Thyroid gland (tissue), 4 donors: Measurements from ENCODE around the gene TBC1D20. TPM values are rescaled to one million over a fixed set of nuclear protein-coding genes. Genes with fewer than 3 reads are reported as not detected.
"Not testable (repeated sequence)": the region's sequence is repeated elsewhere in the genome, so short reads cannot be mapped to it uniquely, and the experiment has no call there.

ENCODE experiments used
- DNase-seq, 2 donors: peaks; one replicate each; pipeline ENCODE4 v3.0.0-alpha.2; 2019
- H3K27ac ChIP-seq, 3 donors: fragments of 200-600 bp; sonication (generic); 1 replicate in 2 of 3; 2 replicates in 1 of 3; pipeline ENCODE4 v1.5.1; 2016 to 2019; ENCODE audit warnings: mild to moderate bottlenecking in 1 of 3, moderate library complexity in 1 of 3
- H3K27me3 ChIP-seq: fragments of 200-600 bp; sonication (generic); one replicate; pipeline ENCODE4 v1.5.1; 2019
- H3K36me3 ChIP-seq, 2 donors: fragments of 200-600 bp; sonication (generic); one replicate each; pipeline ENCODE4 v1.5.1; 2016 to 2019
- H3K4me1 ChIP-seq, 2 donors: fragments of 200-600 bp; sonication (generic); one replicate each; pipeline ENCODE4 v1.5.1; 2017 to 2019
- H3K4me3 ChIP-seq, 3 donors: fragments of 200-600 bp; sonication (generic); replicated peaks in 1 of 3; 1 replicate in 2 of 3; 2 replicates in 1 of 3; pipeline ENCODE4 v1.5.1; 2016; ENCODE audit warnings: mild to moderate bottlenecking in 1 of 3
- H3K9me3 ChIP-seq: fragments of 200-600 bp; sonication (generic); one replicate; pipeline ENCODE4 v1.5.1; 2017
- POLR2A ChIP-seq, 2 donors: fragments of 450-650 bp; IDR thresholded peaks; one replicate each; pipeline ENCODE4 v1.6.1; 2017; ENCODE audit warnings: antibody characterized with exemption in 2 of 2, mild to moderate bottlenecking in 2 of 2, moderate library complexity in 1 of 2
- WGBS, 2 donors: methylation state at CpG; one replicate each; pipeline ENCODE4 v1.1.5; 2017; 5-methylcytosine and 5-hydroxymethylcytosine counted together
- intact Hi-C: fragments of 100-400 bp; cut with DNase I; formaldehyde crosslinking; loops from one replicate; pipeline ENCODE4 v1.15.1; 2023
- total RNA-seq, 4 donors: library from RNA; depleted of rRNA; stranded (reverse); fragments of >200 nt; gene quantifications; one replicate each; pipeline ENCODE4 v1.2.3, GENCODE V29; 2016
- TF ChIP-seq, protein P1 (sequence below), 6 experiments: fragments of 200-600 bp in 3 of 6; fragments of 450-650 bp in 3 of 6; sonication (generic) in 3 of 6; IDR thresholded peaks; one replicate each; pipeline ENCODE4 v1.5.1; 2016 to 2019; ENCODE audit warnings: antibody characterized with exemption in 6 of 6, mild to moderate bottlenecking in 2 of 6, inconsistent platforms in 1 of 6, moderate library complexity in 1 of 6

Gene TBC1D20
- total RNA-seq, 4 donors from 2014 or later, result 34.1 to 40.5 (median 35.6) TPM

DNA sequence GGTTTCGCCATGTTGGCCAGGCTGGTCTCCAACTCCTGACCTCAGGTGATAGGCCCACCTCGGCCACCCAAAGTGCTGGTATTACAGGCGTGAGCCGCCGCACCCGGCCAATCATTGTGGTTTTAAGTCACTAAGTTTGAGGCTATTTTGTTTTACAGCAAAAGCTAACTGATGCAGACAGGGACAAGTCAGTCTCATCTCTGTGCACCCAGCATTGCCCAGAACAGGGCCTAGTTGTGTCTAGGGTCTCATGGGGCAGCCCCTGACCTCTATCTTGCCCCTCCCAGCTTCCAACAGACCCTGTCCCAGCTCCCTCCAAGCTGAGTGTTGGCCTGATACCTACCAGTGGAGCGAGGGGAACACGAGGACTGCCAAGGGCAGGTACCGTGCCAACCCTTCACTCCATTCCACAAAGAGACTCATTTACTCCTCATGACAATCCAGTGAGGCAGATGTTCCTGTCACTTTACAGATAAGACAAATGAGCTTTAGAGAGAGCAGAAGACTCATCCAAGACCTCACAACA is 63.1 kb downstream of the TBC1D20 start:
- Histone ChIP-seq H3K27me3 (no peaks in the 10 kb centered on the region), H3K36me3 (peaks cover 14 to 17% of the 10 kb centered on the region in 2 donors), H3K9me3 (no peaks in the 10 kb centered on the region), H3K27ac (no peak overlapping the region), H3K4me1 (no peaks in the 10 kb centered on the region), H3K4me3 (no peak overlapping the region)
- no peak for DNase-seq
- intact Hi-C loops, result no loop called here
- no peak for TF ChIP-seq POLR2A (IDR thresholded peaks at IDR 0.05)
- TF ChIP-seq, protein P1, sequence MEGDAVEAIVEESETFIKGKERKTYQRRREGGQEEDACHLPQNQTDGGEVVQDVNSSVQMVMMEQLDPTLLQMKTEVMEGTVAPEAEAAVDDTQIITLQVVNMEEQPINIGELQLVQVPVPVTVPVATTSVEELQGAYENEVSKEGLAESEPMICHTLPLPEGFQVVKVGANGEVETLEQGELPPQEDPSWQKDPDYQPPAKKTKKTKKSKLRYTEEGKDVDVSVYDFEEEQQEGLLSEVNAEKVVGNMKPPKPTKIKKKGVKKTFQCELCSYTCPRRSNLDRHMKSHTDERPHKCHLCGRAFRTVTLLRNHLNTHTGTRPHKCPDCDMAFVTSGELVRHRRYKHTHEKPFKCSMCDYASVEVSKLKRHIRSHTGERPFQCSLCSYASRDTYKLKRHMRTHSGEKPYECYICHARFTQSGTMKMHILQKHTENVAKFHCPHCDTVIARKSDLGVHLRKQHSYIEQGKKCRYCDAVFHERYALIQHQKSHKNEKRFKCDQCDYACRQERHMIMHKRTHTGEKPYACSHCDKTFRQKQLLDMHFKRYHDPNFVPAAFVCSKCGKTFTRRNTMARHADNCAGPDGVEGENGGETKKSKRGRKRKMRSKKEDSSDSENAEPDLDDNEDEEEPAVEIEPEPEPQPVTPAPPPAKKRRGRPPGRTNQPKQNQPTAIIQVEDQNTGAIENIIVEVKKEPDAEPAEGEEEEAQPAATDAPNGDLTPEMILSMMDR (IDR thresholded peaks at IDR 0.05), result no peak
- 96% methylated on average over 9 of the region's 9 CpGs for WGBS, 2 donors

DNA sequence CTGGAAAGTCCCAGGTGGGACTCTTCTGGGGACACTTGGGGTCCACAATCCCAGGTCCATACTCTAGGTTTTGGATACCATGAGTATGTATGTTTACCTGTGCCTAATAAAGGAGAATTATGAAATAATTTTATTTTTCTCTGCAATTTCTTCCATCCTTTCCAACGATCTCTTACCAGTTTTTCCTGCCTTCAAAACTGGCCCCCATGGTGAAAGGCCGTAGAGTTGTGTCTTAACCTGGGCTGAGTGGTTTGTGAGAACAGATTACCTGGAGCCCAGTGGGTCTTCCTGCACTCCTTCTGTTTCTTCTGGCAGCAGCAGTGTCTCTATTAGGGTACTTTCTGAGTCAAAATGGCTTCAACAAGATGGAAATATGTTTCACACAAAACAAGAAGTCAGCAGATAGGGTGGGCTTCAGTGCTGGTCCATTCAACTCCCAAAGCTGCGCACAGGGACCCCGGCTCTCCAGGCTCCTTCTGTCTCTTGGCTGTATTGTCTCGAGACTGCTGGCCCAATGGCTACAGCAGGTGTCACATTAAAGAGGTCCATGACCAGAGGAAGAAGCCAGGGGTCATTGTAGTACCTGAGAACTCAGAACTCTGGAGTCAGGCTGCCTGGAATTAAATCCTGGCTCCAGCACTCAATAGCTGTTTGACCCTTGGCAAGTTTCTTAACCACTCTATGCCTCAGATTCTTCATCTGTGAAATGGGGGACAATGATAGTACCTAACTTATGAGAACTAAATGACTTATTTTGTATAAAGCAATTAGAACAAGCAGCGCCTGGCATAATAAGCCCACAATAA is 64.7 kb downstream of the TBC1D20 start:
- WGBS, 2 donors, result 83 to 91% methylated on average over 6 of the region's 6 CpGs
- no peaks in the 10 kb centered on the region for H3K27me3 ChIP-seq
- intact Hi-C loops, result no loop called here
- H3K27ac ChIP-seq, result no peak overlapping the region
- H3K4me1 ChIP-seq, result no peaks in the 10 kb centered on the region
- TF ChIP-seq, protein P1 (IDR thresholded peaks at IDR 0.05), result no peak
- no peak for TF ChIP-seq POLR2A (IDR thresholded peaks at IDR 0.05)
- H3K4me3 ChIP-seq, result no peak overlapping the region
- DNase-seq, result no peak
- no peaks in the 10 kb centered on the region for H3K9me3 ChIP-seq
- peaks cover 14 to 21% of the 10 kb centered on the region in 2 donors for H3K36me3 ChIP-seq

DNA sequence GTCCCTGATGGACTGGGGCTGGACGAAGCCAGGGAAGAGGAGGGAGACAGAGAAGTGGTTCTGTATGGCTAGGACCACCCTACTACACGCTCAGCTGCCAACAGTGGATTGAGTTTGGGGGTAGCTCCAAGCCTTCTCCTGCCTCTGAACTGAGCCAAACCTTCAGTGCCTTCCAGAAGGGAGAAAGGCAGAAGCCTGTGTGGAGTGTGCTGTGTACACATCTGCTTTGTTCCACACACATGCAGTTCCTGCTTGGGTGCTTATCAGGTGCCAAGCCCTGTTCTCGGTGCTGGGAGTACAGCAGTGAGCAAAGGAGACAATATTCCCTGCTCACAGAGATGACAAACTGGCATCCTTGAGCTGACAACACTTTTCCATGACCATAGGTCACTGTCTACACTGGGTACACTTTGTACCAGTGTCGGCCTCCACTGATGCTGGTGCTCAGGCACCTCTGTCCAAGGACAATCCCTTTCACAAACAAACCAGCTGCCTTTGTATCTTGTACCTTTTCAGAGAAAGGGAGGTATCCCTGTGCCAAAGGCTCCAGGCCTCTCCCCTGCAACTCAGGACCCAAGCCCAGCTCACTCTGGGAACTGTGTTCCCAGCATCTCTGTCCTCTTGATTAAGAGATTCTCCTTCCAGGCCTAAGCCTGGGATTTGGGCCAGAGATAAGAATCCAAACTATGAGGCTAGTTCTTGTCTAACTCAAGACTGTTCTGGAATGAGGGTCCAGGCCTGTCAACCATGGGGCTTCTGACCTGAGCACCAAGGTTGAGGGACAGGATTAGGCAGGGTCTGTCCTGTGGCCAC is 65.5 kb downstream of the TBC1D20 start:
- 90 to 93% methylated on average over 3 to 4 of the region's 4 CpGs for WGBS, 2 donors
- no peak for DNase-seq
- TF ChIP-seq, protein P1 (IDR thresholded peaks at IDR 0.05), result no peak
- TF ChIP-seq POLR2A (IDR thresholded peaks at IDR 0.05), result no peak
- H3K27ac ChIP-seq, result no peak overlapping the region
- H3K36me3 ChIP-seq, result peaks cover 14 to 21% of the 10 kb centered on the region in 2 donors
- no peaks in the 10 kb centered on the region for H3K4me1 ChIP-seq
- H3K4me3 ChIP-seq, result no peak overlapping the region
- intact Hi-C loops, result no loop called here
- no peaks in the 10 kb centered on the region for H3K9me3 ChIP-seq
- no peaks in the 10 kb centered on the region for H3K27me3 ChIP-seq

DNA sequence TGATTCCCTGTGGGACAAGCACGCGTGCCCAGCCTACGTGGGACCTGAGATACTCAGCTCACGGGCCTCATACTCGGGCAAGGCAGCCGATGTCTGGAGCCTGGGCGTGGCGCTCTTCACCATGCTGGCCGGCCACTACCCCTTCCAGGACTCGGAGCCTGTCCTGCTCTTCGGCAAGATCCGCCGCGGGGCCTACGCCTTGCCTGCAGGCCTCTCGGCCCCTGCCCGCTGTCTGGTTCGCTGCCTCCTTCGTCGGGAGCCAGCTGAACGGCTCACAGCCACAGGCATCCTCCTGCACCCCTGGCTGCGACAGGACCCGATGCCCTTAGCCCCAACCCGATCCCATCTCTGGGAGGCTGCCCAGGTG is 66.1 kb downstream of the TBC1D20 start:
- no peak for DNase-seq
- WGBS, 2 donors, result 93 to 95% methylated on average over 15 to 24 of the region's 24 CpGs
- H3K27ac ChIP-seq, result no peak overlapping the region
- intact Hi-C loops, result no loop called here
- H3K9me3 ChIP-seq, result no peaks in the 10 kb centered on the region
- H3K4me1 ChIP-seq, result no peaks in the 10 kb centered on the region
- no peak overlapping the region for H3K4me3 ChIP-seq
- H3K36me3 ChIP-seq, result peaks cover 14 to 21% of the 10 kb centered on the region in 2 donors
- no peaks in the 10 kb centered on the region for H3K27me3 ChIP-seq
- TF ChIP-seq POLR2A (IDR thresholded peaks at IDR 0.05), result no peak
- TF ChIP-seq, protein P1 (IDR thresholded peaks at IDR 0.05), result no peak

DNA sequence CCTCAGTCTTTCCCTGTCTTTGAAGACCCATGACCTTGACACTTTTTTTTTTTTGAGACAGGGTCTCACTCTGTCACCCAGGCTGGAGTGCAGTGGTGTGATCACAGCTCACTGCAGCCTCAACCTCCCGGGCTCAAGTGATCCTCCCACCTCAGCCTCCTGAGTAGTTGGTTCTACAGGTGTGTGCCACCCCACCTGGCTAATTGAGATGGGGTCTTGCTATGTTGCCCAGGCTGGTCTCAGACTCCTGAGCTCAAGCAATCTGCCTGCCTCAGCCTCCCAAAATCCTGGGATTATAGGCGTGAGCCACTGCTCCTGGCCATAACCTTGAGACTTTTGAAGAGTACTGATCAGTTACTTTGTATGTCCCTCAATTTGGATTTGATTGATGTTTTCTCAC is 69.0 kb downstream of the TBC1D20 start:
- H3K36me3 ChIP-seq, result peaks cover 14 to 26% of the 10 kb centered on the region in 2 donors
- H3K27ac ChIP-seq, H3K4me3 ChIP-seq, DNase-seq, H3K27me3 ChIP-seq, H3K9me3 ChIP-seq, H3K4me1 ChIP-seq, intact Hi-C loops: not testable (repeated sequence)
- WGBS, 2 donors, result 90 to 96% methylated on average over 2 of the region's 2 CpGs
